HG03432 (cell line): ENCODE data around the gene SLC16A2.

Experiments used
- ATAC-seq: cut with Tn5 transposase; IDR thresholded peaks from one replicate; pipeline ENCODE4 v1.9.1; 2021; ENCODE audit warnings: mild to moderate bottlenecking, moderate library complexity; ENCODE audit not compliant: unreplicated experiment

SLC16A2 gene

DNA sequence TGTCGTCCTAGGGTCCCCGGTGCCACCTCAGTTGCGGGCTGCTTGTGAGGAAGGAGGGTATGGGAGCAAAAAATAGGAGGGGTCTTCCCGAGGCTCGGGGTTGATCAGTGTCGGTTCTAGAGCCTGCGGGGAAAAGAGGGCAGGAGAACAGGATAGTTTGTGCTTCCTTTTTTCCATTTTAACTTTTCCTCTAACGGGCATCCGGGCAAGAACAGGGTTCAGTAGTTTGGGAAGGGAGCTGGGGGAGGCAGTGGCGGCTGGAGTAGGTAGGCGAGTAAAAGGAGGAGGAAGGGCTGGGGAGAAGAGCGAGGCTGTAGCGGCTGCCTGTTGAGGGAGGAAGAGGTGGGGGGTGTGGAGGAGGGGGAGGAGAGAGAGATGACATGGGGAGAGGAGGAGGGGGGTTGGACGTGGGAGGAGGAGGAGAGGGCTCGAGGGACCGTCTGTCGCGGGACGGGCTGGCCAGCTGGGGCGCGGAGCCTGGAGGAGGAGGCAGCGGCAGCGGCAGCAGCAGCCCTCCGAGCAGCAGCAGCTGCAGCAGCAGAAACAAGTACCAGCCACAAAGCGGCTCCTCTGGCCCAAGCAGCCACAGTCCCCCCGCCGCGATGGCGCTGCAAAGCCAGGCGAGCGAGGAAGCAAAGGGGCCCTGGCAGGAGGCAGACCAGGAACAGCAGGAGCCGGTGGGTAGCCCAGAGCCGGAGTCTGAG is at the start of gene SLC16A2:
SLC16A2 (plus strand) TSS at position 458 of the 704 bp plus-strand sequence; CDS start at position 603, 145 bp downstream.
- peak; percentile 53 for ATAC-seq

DNA sequence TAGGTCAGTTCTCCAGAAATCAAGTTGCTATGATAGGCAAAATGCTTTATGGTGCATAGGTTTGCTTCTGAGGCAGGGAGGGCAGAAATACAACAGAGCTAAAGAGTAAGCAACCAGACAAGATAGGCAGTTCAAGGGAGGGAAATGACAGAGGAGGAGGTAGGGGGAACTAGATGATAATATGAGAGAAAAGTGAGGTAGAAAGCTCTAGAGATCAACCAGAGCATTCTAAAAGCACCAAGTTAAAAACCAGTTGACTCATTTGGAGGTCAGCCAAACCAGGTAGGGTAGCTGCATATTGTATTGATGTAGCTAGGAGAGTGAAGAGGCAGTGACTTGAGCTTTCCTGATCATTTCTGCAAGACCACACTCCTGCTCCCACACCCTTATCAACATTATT is 49.0 kb upstream of the SLC16A2 start:
- ATAC-seq, result no peak

DNA sequence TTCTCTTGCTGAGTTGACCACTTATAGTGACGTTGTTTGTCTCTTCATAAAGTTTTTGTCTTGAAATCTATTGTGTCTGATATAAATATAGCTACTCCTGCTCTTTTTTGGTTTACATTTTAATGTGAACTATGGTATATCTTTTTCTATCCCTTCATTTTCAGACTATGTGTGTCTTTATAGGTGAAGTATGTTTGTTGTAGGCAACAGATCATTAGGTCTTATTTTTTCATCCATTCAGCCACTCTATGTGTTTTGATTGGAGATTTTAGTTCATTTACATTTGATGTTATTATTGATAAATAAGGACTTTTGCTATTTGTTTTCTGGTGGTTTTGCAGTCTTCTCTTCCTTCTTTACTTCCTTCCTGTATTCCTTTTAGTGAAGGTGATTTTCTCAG is 44.0 kb upstream of the SLC16A2 start:
- no peak for ATAC-seq

DNA sequence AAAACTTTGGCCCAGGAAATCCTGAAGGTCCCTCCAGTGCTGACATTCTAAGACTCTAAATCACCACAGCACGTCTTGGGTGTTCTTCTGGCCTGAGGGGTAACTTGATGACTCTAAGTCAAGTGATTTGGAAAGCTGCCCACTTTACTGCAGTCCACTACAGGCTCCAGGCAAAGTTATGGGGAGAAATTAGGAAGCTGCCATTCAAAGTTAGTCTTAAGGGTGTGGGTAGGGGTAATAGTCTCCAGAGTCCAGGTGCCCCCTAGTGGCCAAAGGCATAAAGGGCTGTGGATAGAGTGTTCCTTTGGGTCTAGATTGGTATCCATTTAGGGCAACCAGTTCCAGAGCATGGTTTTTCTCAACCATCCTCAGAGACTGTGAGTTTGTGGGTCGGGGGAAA is 38.7 kb upstream of the SLC16A2 start:
- ATAC-seq, result peak; percentile 79

DNA sequence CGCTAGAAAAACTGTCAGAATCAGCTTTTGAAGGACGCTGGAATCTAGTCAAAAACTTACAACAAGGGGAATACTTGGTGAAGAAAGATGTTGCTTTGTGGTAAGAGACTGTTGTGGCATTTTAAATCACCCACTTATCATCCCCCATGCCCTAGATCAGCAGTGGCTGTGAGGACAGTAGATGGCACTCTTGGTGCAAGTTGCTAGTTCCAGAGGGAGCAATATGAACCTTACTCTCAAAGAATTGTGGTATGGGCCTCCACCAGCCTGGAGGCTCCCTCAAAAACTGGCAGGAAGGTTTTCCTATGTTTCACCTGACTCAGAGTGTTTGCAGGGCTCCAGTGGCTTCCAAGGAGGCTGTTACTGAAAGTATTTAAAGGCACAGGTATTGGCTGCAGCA is 37.7 kb upstream of the SLC16A2 start:
- ATAC-seq, result no peak

DNA sequence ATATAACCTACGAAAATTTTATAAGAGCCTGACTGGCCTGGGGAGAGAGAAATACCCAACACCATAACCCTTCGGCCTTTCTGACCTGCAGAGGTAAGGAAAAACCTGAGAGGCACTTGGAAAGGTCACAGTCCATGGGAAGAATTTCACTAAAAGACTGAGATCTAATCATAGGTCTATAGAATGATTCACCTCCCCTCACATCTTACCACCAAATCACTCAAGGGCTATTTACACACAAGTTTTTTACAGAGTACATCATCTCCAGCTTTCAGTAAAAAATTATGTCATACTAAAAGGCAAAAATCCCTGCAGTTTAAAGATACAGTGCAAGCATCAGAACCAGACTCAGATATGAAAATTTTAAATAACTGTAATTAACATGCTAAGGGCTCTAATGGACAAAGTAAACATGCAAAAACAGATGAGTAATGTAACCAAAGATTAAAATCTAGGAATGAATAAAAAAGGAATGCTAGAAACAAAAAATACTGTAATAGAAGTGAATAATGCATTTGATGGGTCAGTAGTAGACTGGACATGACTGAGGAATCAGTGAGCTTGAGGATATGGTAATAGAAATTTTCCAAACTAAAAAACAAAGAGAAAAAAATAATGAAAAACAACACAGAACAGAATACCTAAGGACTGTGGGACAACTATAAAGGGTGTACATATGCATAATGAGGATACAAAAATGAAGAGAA is 32.1 kb upstream of the SLC16A2 start:
- ATAC-seq, result no peak

DNA sequence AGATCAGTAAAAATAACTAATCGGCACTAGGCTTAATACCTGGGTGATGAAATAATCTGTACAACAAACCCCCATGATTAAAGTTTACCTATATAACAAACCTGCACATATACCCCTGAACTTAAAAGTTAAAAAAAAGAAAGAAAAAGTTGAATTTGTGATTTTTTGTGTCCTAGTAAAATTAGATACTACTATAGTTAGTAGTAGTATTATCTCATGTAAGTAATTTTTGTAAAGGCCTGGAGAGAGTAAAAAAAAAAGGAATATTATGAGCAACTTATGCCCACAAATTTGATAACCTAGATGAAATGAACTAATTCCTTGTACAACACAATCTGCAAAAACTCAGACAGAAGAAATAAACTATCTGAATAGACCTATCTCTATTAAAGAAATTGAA is 25.7 kb upstream of the SLC16A2 start:
- ATAC-seq, result no peak

DNA sequence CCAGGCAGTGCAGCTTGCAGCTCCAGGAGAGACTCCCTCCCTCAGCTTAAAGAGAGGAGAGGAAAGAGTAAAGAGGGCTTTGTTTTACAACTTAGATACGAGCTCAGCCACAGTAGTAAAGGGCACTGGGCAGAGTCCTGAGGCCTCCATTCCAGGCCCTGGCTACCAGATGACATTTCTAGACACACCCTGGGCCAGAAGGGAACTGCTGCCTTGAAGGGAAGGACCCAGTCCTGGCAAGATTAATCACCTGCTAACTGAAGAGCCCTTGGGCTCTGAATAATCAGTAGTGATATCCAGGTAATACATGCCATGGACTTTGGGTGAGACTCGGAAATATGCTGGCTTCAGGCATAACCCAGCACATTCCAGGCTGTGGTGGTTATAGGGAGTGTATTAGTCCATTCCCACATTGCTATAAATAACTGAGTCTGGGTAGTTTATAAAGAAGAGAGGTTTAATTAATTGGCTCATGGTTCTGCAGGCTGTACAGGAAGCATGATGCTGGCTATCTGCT is 15.3 kb upstream of the SLC16A2 start:
- no peak for ATAC-seq

DNA sequence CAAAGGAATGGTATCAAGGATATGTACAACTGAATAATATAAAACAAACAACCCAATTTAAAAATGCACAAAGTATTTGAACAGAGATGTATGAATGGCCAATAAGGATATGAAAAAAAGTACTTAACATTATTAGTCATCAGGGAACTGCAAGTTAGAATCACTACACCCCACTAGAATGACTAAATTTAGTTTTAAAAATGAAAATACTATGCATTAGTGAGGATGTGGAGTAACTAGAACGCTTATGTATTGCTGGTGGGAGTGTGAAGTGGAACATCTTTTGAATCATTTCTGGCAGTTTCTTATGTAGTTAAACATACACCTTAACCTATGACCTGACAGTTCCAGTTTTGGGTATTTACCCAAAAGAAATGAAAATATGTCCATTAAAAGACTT is 13.0 kb upstream of the SLC16A2 start:
- peak; percentile 85 for ATAC-seq

DNA sequence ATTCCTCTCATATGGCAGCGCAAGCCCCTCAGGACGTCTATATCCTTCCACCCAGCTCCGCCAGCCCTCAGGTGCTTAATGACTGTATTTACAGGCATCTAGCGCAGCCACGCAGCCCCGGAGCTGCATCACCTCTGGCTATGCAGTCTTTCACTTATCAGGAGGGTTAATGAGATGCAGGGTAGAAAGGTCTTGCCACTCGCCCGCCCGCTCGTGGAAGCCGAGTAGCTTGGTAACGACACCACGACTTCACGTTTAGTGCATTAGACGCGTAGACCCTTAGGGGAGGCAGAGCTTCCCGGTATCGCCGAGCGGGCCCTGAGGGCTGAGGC is 1.5 kb upstream of the SLC16A2 start:
- ATAC-seq, result no peak

DNA sequence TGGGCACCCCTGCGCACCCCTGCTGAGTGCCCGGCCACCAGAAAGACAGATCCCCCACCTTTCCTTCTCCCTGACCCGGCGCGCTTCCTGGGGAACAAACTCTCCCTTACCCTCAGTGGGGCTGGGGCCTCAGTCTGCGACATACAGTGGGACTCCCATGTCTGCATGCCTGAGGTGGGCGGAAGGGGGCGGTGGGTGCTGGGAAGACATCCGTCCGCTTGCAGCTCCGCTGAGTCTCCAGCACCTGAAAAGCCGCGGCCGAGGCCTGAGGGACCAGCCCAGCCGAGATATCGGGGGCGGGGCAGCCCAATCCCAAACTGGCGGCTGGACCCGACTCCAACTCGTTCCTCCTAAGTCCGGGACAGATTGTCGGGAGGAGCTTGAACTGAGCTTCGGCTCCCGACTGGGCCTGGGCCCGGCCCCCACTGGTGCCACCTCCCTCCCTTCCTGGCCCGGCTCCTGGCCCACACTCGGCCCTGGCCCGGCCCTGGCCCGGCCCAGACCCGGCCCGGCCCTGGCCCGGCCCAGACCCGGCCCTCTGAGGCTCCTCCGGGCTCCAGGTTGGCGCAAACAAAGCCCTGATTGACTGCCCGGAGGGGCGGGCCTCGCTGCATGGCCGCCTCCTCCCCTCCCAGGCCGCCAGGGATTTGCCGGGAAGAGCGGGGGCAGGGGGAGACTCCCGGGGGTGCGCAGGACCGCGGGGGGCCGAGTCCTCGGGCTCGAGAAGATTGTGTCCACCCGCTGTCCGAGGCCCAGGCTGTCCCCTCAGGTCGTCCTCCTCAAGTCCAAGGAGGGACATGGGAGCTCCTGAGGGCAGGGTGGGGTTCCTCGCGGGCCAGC is 877 bp upstream of the SLC16A2 start:
- no peak for ATAC-seq

DNA sequence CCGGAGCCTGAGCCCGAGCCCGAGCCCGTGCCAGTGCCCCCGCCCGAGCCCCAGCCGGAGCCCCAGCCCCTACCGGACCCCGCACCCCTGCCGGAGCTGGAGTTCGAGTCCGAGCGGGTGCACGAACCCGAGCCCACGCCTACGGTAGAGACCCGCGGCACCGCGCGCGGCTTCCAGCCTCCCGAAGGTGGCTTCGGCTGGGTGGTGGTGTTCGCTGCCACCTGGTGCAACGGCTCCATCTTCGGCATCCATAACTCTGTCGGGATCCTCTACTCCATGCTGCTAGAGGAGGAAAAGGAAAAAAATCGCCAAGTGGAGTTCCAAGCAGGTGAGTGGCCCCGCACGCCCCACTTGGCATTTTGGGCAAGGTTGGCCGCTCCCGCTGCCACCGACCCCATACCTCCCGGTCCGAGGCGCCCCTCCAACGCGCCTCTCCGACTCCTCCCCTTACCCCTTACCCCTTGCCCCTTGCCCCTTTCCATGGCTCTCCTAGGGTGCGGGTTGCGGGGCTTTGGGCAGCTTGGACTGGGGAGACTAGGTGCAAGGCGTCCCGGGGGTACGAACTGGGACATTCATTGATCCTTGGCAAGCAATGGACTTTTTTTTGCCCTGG is 553 bp downstream of the SLC16A2 start:
- peak; percentile 24 for ATAC-seq

DNA sequence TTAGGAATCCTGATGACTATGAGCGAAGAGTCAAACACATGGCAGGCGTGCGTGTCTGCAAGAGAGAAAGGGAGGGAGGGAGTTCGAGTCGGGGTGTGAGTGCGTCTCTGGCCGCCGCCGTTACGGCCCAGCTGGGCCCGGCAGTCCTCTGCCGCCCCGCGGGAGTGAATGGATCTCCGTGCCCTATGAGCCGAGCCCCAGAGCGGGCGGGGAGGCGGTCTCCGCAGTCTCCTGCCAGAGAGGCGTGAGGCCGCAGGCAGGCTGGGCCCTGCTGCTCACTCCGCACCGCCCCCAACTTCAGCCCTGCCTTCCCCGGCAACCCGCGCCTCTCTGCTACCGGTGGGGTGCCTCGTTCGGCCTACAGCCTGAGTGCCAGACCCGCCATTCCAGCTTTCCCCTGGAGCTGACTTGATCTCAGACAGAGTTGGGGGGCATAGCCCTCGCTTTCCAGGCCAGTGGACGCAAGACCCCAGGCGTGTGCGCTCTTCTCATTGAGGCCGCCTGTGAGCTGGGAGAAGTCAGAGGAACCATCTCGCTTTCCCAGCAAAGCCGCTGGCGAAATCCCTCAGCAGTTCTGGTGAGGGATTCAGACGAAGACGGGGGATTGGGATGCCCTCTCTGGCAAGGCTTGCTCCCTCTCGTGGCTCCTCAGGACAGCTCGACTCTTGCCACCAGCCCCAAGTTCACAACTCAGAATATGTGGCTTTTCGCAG is 1.4 kb downstream of the SLC16A2 start:
- no peak for ATAC-seq

DNA sequence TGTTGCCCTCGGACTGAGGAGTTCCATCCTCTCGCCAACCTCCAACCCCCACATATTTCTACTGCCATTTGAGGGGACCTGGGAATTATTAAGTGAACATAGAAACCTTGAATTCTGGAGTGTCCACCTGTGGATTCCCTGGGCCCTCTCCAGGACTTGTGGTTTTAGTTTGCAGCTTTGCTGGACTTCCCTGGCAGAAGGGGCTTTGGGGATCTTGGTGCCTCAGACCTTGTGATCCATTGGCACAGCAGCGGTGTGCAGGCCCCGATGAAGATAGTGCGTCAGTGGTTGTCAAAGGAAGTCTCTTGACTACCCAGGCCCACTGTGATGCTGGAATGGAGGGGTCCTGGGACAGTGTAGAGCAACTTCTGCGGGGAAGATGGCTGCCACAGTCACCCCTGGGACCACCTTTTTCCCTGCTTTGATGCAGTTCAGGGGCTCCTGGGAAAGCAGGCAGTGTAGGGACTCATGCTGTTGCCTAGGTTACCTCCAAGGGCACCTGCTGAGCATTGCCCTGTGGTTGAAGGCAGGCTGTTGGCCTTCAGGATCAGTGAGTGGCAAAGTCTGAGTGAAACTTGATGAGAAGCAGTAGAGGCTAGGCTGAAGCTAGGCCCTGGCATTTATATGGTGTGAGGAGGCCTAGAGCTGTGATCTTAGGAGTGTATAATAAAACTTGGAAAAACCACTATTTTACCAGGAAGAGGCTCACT is 2.2 kb downstream of the SLC16A2 start:
- ATAC-seq, result no peak

DNA sequence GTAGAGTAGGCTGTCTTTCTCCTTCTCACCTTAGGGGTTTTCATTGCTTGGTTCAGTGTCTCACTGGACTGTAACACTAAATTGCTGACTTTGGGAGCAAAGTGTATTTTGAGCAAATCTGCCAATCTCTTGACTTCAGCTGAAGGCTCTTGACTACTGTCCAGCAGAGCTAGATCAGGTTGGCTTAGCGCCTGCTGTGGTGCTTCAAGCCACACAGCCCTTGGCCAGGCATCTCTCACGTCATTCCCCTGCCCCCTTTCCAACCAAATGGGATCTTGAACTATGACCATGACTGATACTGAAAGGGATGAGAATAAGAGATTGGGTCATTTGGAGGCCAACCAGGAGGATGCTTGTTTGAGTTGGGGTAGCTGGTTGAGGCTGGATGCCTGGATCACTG is 4.8 kb downstream of the SLC16A2 start:
- ATAC-seq, result no peak

DNA sequence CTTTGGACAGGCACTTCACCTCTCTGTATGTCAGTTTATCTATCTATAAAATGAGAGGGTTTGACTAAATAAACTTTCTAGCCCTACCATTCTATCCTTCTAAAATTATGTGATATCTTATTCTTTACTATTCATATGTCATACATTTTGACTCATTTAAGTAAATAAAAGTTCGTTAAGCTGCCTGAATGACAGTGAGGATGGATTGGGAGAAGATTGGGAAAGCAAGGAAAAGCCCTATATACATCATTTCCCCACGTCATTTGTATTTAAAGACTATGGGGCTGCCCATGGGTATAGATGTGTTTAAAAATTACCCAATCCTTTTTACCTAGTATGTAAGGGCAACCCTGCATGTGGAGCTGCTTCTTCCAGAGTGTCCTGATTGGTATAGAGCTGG is 5.3 kb downstream of the SLC16A2 start:
- ATAC-seq, result no peak

DNA sequence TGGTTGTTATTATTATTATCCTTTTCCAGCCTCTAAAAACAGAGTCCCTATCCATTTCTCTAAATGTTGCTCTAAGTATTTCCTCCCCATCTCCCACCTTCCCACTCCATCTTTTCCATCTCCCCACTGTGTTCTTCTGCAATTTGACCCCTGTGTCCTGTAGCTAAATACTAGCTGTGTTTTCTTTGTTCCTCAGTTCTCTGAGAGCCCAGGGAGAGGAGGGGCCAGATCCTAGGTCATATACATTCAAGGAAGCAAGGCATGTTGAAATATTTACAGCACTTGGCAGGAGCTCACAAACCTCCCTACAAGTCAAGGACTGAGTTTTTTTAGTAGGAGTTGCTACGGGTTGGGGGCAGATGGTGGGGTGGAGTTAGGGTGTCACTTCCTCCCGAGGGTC is 10.5 kb downstream of the SLC16A2 start:
- no peak for ATAC-seq

DNA sequence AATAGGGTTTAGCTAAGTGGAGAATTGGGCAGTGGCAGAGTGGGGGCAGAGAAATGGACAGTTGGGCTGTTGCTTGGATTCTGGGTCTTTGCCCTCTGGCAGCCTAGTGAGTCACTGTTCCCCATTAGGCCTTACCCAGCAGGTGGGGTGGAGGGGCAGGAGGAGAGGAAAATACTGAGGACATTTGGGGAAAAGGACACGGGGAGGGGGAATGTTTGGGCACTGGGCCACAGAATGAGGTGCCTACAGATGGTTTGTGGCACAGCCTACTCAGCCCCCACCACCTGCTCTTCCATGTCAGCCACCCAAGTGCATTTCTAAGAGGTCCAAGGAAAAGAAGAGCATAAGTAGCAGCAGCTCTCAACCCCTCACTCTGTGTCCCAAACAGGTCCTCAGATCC is 13.0 kb downstream of the SLC16A2 start:
- no peak for ATAC-seq

DNA sequence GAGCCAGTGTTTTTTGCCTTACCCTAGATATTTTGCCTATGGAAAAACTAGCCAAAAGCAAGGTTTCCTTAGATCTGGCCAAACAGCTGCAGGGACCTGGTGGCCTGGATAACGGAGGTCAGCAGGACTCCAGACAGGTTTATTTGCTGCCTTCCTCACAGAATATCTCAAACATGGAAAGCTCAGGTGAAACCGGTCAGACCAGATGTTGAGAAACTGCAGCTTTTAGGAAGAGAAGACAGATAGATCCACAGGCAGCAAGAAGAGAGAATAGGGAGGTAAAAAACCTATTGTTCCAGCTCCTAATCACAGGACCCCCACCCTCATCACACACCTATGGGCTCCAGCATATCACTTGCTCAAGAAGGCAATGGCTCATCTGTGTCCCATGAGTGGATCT is 16.2 kb downstream of the SLC16A2 start:
- ATAC-seq, result no peak

DNA sequence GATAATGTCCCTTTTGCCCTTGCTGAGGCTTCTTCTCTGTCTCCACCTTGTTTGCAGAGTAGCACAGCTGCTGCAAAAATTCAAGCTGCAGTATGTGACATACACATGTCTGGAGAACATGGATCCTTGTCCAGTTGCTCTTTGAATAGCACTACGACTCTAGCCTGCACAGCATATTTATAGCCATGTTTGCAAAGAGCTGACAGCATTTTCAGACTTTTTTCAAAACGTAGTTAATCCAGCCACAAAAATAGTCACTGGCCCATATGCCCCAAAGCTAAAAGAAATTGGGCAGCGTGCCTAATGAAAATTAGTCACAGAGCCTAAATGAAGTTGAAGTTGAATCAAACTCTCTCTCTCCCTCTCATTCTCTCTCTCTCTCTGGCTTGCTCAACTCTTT is 17.5 kb downstream of the SLC16A2 start:
- no peak for ATAC-seq
